NB4 (cell line): ENCODE results near the gene PIGL.
"Not testable (repeated sequence)": the region's sequence is repeated elsewhere in the genome, so short reads cannot be mapped to it uniquely, and the experiment has no call there.

Experiments
- DNase-seq: peaks from one replicate; pipeline ENCODE4 v3.0.0; 2010; ENCODE audit warnings: low read depth
- H3K4me3 ChIP-seq: one replicate; pipeline ENCODE4 v1.5.1; 2011; ENCODE audit warnings: mild to moderate bottlenecking, low read depth, low read length, moderate library complexity
- CTCF ChIP-seq: IDR thresholded peaks from one replicate; pipeline ENCODE4 v1.5.1; 2012; ENCODE audit warnings: low read depth, low read length
- MAX ChIP-seq: IDR thresholded peaks from 2 replicates; pipeline ENCODE4 v1.6.1; 2011; ENCODE audit warnings: low read depth, low read length
- MYC ChIP-seq: IDR thresholded peaks from 2 replicates; pipeline ENCODE4 v1.6.1; 2011; ENCODE audit warnings: low read depth, low read length
- POLR2A ChIP-seq: IDR thresholded peaks from 2 replicates; pipeline ENCODE4 v1.6.1; 2011; ENCODE audit warnings: mild to moderate bottlenecking; ENCODE audit not compliant: insufficient read length; ENCODE audit errors: extremely low read depth

The PIGL gene

GRCh38 chr17:16211590-16211989 lies 5.4 kb upstream of the PIGL start:
- no peak for DNase-seq
- TF ChIP-seq MYC, result no peak
- H3K4me3 ChIP-seq, result no peak overlapping the region

- TF ChIP-seq MAX (no peak), POLR2A (no peak), MYC (no peak), CTCF (no peak)
These were observed 4.2 kb upstream of the PIGL start for GRCh38 chr17:16212793-16213192.

GRCh38 chr17:16214190-16215001 lies 2.6 kb upstream of the PIGL start:
- TF ChIP-seq MAX (no peak), CTCF (no peak), POLR2A (no peak), MYC (no peak)
- peak overlapping the region; percentile 82 for H3K4me3 ChIP-seq
- no peak for DNase-seq

More at GRCh38 chr17:16212793-16213192, 4.2 kb upstream of the PIGL start:
- no peak for DNase-seq
- peak overlapping the region; percentile 82 for H3K4me3 ChIP-seq

GRCh38 chr17:16215002-16215272 lies 2.1 kb upstream of the PIGL start:
- DNase-seq, result peak; percentile 75
- TF ChIP-seq MAX (no peak), CTCF (no peak), MYC (no peak), POLR2A (no peak)
- H3K4me3 ChIP-seq, result peak overlapping the region; percentile 82

GRCh38 chr17:16215273-16215964 lies 1.6 kb upstream of the PIGL start, which contains the start of gene NCOR1:
TSS of gene NCOR1 (minus strand) at chr17:16215534. CDS start at chr17:16194569, 20,965 bp downstream.
- peak; percentile 97 for DNase-seq
- peak within 1 kb of the TSS; percentile 82 for H3K4me3 ChIP-seq
- TF ChIP-seq MAX (peak; percentile 35; the same call in 1 of the 2 replicates), CTCF (no peak), POLR2A (peak; percentile 93), MYC (no peak; the same call in 1 of the 2 replicates)

GRCh38 chr17:16215965-16216316 lies 1.1 kb upstream of the PIGL start:
- DNase-seq, result peak; percentile 96
- TF ChIP-seq POLR2A, result no peak
- TF ChIP-seq CTCF, result no peak
- TF ChIP-seq MYC, result peak; percentile 75; the same call in 1 of the 2 replicates
- TF ChIP-seq MAX, result peak; percentile 58
- peak overlapping the region; percentile 82 for H3K4me3 ChIP-seq

- not testable (repeated sequence) for DNase-seq
- H3K4me3 ChIP-seq, result peak overlapping the region; percentile 82
These were observed 539 bp upstream of the PIGL start for GRCh38 chr17:16216341-16217001.
